ENCODE data around the gene TPGS2.

TPGS2 gene

GRCh38 chr18:36851202-36851590 is 22.4 kb upstream of the TPGS2 start:
- no peak for DNase-seq (ENCODE audit: low read depth)
- no peak overlapping the region for H3K4me3 ChIP-seq (ENCODE audit: low read depth, low read length)
- TF ChIP-seq CTCF (IDR thresholded peaks at IDR 0.05; ENCODE audit: low read depth, low read length, missing control alignments), result no peak

GRCh38 chr18:36850527-36851201 is 21.9 kb upstream of the TPGS2 start:
- H3K4me3 ChIP-seq (ENCODE audit: low read depth, low read length), result no peak overlapping the region
- no peak for DNase-seq (ENCODE audit: low read depth)
- TF ChIP-seq CTCF (IDR thresholded peaks at IDR 0.05; ENCODE audit: low read depth, low read length, missing control alignments), result no peak

GRCh38 chr18:36849288-36850006 is 20.6 kb upstream of the TPGS2 start:
- no peak for DNase-seq (ENCODE audit: low read depth)
- TF ChIP-seq CTCF (IDR thresholded peaks at IDR 0.05; ENCODE audit: low read depth, low read length, missing control alignments), result no peak

GRCh38 chr18:36848609-36849008 is 19.8 kb upstream of the TPGS2 start:
- H3K4me3 ChIP-seq (ENCODE audit: low read depth, low read length), result no peak overlapping the region
- no peak for TF ChIP-seq CTCF (IDR thresholded peaks at IDR 0.05; ENCODE audit: low read depth, low read length, missing control alignments)
- DNase-seq (ENCODE audit: low read depth), result no peak

More at GRCh38 chr18:36849288-36850006, 20.6 kb upstream of the TPGS2 start:
- H3K4me3 ChIP-seq (ENCODE audit: low read depth, low read length), result no peak overlapping the region

- H3K4me3 ChIP-seq (ENCODE audit: low read depth, low read length), result no peak overlapping the region
- TF ChIP-seq CTCF (IDR thresholded peaks at IDR 0.05; ENCODE audit: low read depth, low read length, missing control alignments), result no peak
- no peak for DNase-seq (ENCODE audit: low read depth)
Measured at GRCh38 chr18:36843784-36844183, 15.0 kb upstream of the TPGS2 start.

- DNase-seq (ENCODE audit: low read depth), result no peak
- TF ChIP-seq CTCF (IDR thresholded peaks at IDR 0.05; ENCODE audit: low read depth, low read length, missing control alignments), result no peak
- no peak overlapping the region for H3K4me3 ChIP-seq (ENCODE audit: low read depth, low read length)
Measured at GRCh38 chr18:36843199-36843598, 14.4 kb upstream of the TPGS2 start.

All from GM12864 (cell line).